C4-2B (cell line): ENCODE results near the gene NNMT.
"Not testable (repeated sequence)": the region's sequence is repeated elsewhere in the genome, so short reads cannot be mapped to it uniquely, and the experiment has no call there.

Experiments used
- H3K27ac ChIP-seq: fragments of 450-650 bp; 2 replicates; pipeline ENCODE4 v1.5.1; 2017
- ZFX ChIP-seq: fragments of 450-650 bp; IDR thresholded peaks from 2 replicates; pipeline ENCODE4 v1.6.1; 2017
- TF ChIP-seq, protein P1 (sequence below): fragments of 450-650 bp; conservative IDR thresholded peaks from 2 replicates; pipeline ENCODE4 v1.5.1; 2017; ENCODE audit warnings: mild to moderate bottlenecking

NNMT gene

DNA sequence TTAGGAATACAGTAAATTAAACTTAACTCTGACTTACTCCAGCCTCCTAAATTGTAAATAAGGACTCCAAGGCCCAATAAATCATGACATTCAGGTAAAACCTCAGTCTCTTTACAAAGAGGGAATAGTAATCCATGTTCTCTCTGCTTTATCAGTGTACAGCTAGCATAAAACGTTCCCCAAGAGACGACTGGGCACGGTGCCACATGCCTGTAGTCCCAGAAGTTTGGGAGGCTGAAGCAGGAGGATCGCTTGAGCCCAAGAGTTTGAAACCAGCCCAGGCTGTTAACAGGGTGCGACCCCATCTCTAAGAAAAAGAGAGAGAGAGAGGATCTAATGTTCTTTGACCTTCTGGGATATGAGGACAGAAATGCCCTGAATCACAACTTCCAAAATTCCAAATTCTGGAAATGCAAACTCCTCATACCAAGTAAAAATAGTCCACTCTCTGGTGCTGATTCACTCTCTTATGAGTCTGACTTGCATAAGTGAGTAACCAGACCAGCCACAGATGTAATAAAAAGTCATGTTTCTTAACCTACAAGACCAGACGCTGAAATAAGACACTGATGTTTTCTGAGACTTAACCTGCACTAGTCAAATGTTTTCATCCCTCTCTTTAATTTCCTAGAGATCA, 25.5 kb downstream of the NNMT start:
- TF ChIP-seq ZFX, result no peak
- TF ChIP-seq, protein P1, sequence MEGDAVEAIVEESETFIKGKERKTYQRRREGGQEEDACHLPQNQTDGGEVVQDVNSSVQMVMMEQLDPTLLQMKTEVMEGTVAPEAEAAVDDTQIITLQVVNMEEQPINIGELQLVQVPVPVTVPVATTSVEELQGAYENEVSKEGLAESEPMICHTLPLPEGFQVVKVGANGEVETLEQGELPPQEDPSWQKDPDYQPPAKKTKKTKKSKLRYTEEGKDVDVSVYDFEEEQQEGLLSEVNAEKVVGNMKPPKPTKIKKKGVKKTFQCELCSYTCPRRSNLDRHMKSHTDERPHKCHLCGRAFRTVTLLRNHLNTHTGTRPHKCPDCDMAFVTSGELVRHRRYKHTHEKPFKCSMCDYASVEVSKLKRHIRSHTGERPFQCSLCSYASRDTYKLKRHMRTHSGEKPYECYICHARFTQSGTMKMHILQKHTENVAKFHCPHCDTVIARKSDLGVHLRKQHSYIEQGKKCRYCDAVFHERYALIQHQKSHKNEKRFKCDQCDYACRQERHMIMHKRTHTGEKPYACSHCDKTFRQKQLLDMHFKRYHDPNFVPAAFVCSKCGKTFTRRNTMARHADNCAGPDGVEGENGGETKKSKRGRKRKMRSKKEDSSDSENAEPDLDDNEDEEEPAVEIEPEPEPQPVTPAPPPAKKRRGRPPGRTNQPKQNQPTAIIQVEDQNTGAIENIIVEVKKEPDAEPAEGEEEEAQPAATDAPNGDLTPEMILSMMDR, result no peak
- no peak overlapping the region for H3K27ac ChIP-seq

DNA sequence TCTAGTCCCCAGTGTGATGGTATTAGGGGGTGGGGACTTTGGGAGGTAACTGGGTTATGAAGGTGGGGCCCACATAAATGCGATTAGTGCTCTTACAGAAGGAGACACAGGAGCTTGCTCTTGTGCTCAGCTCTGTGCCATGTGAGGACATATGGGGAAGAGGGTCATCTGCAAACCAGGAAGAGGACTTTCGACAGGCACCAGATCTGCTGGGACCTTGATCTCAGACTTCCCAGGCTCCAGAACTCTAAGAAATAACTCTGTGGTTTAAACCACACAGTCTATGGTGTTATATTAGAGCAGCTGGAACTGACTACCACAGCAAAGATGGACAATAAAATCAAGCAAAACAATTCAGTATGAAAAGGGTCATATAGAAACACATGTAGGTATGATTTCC, 26.7 kb downstream of the NNMT start:
- H3K27ac ChIP-seq, result no peak overlapping the region
- no peak for TF ChIP-seq ZFX
- TF ChIP-seq, protein P1, result no peak

DNA sequence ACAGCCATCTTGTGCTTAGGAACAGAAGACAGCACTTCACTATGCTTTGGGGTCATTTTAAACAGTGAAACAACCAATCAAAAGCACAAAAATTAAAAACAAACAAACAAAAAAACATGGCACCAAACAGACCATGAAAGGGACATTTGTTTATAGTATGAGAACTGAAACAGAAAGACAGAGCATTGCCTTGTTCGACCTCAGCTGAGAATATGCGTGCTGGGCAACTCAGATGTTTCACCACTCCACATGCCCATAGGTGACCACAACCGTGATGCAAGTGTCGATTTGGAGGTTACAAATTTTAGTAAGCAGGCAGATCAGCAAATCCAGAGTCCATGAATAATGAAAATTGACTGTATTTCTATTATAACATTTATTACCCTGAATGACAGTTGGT, 30.0 kb downstream of the NNMT start:
- H3K27ac ChIP-seq, result no peak overlapping the region

DNA sequence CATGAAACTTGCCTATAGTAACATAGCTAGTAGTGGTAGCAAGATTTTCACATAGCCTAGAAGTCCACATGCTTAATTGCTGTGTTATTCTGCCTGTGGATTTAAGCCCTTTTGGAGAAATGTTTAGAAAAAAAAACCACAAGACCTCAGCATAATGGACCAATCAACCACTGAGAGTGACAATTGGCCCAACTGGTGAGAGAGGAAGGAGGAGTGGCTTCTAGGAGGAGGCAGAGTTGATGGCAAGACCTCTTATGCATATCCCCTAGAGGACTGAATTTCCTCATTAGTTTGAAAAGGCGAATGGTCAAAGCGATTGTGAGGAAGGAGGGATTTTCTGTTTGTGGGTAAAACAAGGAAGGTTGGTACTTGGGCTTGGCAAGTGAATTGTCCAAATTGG, 30.6 kb downstream of the NNMT start:
- no peak overlapping the region for H3K27ac ChIP-seq
- TF ChIP-seq, protein P1, result no peak
- no peak for TF ChIP-seq ZFX

More for the DNA sequence above, 30.0 kb downstream of the NNMT start:
- TF ChIP-seq ZFX, result no peak
- TF ChIP-seq, protein P1, result no peak

DNA sequence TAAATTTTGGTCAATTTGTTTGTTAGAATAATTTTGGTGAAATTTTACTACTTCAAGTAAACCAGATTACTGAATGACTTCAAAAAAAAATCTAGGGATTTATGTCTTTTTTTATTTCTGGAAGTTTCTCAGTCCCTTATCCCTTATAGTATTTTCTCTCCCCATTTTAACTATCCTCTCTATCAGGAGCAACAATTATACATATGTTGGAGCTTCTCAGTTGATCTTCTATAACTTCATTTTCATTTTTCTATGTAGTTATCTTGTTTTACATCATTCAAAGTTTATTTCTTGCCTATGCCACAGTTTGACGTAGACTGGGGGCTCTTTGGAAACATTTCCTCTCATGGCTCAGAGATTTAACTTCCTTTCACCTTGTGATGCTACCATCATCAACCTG, 34.2 kb downstream of the NNMT start:
- no peak overlapping the region for H3K27ac ChIP-seq
- no peak for TF ChIP-seq ZFX

DNA sequence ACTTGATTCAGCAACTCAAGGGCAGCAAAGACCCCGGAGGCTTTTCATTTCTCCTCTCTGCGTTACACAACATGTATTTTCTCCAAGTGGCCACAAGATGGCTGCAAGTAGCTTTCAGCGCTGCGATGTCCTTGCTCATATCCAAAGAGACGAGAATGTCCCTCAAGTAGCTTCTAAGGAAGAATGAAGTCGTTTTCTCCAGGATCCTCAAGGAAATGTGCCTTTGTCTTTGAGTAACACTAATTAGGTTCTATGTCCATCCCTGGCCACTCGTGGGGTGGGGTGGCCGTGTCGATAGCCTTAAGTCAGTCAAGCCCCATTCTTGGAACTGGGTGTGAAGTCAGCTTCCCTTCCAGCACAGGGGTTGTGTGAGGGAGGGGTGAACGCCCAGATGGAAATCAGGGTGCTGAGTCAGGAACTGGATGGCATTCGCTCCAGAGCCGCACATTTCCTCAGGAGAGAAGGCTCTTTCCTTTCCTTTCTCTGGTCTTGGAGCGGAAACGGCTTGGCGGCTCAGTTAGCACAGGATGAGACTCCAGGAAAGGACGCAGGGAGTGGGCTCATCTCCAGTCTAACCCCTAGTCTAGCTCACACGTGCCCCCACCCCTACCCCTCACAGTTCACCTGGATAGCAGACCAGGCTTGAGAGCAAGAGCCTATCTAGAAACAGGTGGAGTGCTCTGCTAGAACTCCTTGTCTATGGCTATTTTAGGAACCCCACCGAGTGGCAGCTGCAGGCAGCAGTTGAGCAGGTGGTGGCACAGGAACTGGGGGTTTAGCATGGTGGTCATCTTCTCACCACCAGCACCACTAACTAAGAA, 44.3 kb downstream of the NNMT start:
- H3K27ac ChIP-seq, result no peak overlapping the region
- TF ChIP-seq, protein P1, result peak; percentile 93
- no peak for TF ChIP-seq ZFX

DNA sequence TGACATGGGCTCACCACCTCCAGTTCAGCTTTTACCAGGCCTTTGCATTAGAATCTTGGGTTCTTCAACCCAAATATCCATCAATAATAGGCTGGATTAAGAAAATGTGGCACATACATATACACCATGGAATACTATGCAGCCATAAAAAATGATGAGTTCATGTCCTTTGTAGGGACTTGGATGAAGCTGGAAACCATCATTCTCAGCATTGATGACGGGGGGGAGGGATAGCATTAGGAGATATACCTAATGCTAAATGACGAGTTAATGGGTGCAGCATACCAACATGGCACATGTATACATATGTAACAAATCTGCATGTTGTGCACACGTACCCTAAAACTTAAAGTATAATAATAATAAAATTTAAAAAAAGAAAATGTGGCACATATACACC, 45.5 kb downstream of the NNMT start:
- H3K27ac ChIP-seq, result not testable (repeated sequence)

DNA sequence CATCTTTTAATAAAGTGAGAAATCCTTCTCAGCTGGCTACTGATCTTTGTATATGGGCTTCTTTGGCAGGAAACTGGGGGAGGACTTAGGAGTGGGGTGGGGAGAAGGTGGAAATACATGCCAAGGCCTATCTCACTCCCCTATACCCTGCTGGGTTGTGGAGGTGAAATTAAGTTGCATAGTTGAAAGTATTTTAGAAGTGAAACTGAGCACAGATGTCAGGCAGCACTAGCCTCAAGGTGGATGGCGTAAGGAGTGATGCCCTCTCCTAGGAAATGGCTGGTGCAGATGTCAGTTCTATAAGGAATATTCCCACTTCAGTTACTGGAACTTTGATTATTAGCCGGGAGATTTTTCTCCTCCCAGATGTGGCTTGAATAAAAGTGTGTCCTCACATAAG, 46.3 kb downstream of the NNMT start:
- no peak overlapping the region for H3K27ac ChIP-seq
- no peak for TF ChIP-seq ZFX
- TF ChIP-seq, protein P1, result no peak
